Occipital lobe (tissue), 2 donors: ENCODE measurements around the gene SPATA4. TPM values are rescaled to one million over a fixed set of nuclear protein-coding genes. Genes with fewer than 3 reads are reported as not detected.
"Not testable (repeated sequence)": the region's sequence is repeated elsewhere in the genome, so short reads cannot be mapped to it uniquely, and the experiment has no call there.

Experiments
- DNase-seq: peaks from one replicate; lab custom pipeline; 2025; lab: John Stamatoyannopoulos, UW
- total RNA-seq: library from RNA; depleted of rRNA; stranded (reverse); fragments of >200 nt; gene quantifications from one replicate; pipeline ENCODE4 v1.2.3, GENCODE V29; 2014

Gene SPATA4
- 1.1 TPM for total RNA-seq

- DNase-seq, result peak; percentile 90
Measured at GRCh38 chr4:176195184-176195978, at the start of gene SPATA4. Gene SPATA4, minus strand, starts transcription at chr4:176195585. Its CDS starts 23 bp downstream, at chr4:176195562.

GRCh38 chr4:176242764-176243347 is 47.5 kb upstream of the SPATA4 start:
- no peak for DNase-seq

GRCh38 chr4:176241703-176242102 is 46.3 kb upstream of the SPATA4 start:
- no peak for DNase-seq

- DNase-seq, result no peak
Measured at GRCh38 chr4:176238826-176239225, 43.4 kb upstream of the SPATA4 start.

GRCh38 chr4:176238157-176238610 is 42.8 kb upstream of the SPATA4 start:
- DNase-seq, result no peak

GRCh38 chr4:176236946-176237345 is 41.6 kb upstream of the SPATA4 start:
- no peak for DNase-seq

GRCh38 chr4:176230836-176231235 is 35.5 kb upstream of the SPATA4 start:
- no peak for DNase-seq

GRCh38 chr4:176229645-176230044 is 34.3 kb upstream of the SPATA4 start:
- DNase-seq, result no peak

GRCh38 chr4:176226736-176227135 is 31.4 kb upstream of the SPATA4 start:
- DNase-seq, result no peak

- no peak for DNase-seq
Measured at GRCh38 chr4:176223561-176223960, 28.2 kb upstream of the SPATA4 start.

GRCh38 chr4:176222149-176222548 is 26.8 kb upstream of the SPATA4 start:
- no peak for DNase-seq

GRCh38 chr4:176217510-176217909 is 22.1 kb upstream of the SPATA4 start:
- no peak for DNase-seq

GRCh38 chr4:176212351-176212750 is 17.0 kb upstream of the SPATA4 start:
- DNase-seq, result not testable (repeated sequence)

- no peak for DNase-seq
Measured at GRCh38 chr4:176210579-176211296, 15.4 kb upstream of the SPATA4 start.

GRCh38 chr4:176210101-176210500 is 14.7 kb upstream of the SPATA4 start:
- DNase-seq, result no peak

- no peak for DNase-seq
Measured at GRCh38 chr4:176209535-176209934, 14.2 kb upstream of the SPATA4 start.

GRCh38 chr4:176207839-176208238 is 12.5 kb upstream of the SPATA4 start:
- no peak for DNase-seq

- DNase-seq, result no peak
Measured at GRCh38 chr4:176205299-176205698, 9.9 kb upstream of the SPATA4 start.

- DNase-seq, result no peak
Measured at GRCh38 chr4:176198316-176198903, 3.0 kb upstream of the SPATA4 start.

GRCh38 chr4:176193938-176194337 is 1.4 kb downstream of the SPATA4 start:
- DNase-seq, result no peak

GRCh38 chr4:176193126-176193525 is 2.3 kb downstream of the SPATA4 start:
- no peak for DNase-seq

GRCh38 chr4:176191974-176192373 is 3.4 kb downstream of the SPATA4 start:
- no peak for DNase-seq
